ENCODE measurements around the gene SLX4IP.

Gene SLX4IP

GRCh38 chr20:10666221-10667076 is 231.3 kb downstream of the SLX4IP start:
- DNase-seq (ENCODE audit: low read depth): no peak

DNA sequence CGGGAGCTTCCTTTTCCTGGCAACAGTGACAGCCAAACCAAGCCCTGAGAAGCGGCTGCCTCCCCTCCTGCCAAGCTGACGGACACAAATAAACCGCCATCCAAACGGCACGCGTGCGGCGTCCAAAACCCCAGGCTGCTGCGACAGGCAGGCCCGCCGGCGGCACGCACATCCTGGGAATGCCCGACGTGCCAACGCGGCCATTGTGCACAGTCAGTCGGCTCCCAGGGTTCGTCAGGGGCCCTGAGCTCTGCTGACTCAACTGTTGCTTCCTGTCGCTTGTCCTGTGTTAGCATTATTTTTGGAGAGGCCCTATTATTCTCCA is 231.9 kb downstream of the SLX4IP start:
- DNase-seq (ENCODE audit: low read depth): no peak

DNA sequence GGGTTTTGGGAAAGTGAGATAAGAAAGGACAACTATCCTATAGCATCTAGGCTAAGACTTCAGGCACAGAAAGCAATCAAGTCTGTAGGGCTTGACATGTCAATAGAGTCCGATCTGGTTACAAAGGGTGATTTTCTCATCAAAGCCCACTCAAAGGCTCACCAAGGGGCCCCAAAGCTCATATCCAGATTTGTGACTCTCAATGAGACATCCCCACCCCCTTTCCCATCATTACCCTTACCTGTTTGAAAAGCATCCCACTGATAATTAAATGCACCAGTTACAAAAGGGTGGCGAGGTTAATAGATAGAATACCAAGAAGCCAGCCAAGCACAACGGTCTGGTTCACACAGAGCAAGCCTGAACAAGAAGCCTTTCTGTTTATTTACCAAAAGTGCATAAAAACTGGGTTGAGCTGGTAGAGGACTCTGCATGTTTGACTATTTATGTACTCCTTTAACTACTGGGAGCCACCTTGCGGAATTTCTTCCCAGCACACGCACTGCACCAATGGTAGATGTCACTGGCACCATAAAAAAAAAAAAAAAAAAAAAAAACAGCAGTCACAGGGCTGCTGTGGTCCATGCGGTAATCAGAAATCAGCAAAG is 232.6 kb downstream of the SLX4IP start:
- DNase-seq (ENCODE audit: low read depth): no peak

- DNase-seq (ENCODE audit: low read depth): no peak
These were observed 233.7 kb downstream of the SLX4IP start for GRCh38 chr20:10668677-10669368.

DNA sequence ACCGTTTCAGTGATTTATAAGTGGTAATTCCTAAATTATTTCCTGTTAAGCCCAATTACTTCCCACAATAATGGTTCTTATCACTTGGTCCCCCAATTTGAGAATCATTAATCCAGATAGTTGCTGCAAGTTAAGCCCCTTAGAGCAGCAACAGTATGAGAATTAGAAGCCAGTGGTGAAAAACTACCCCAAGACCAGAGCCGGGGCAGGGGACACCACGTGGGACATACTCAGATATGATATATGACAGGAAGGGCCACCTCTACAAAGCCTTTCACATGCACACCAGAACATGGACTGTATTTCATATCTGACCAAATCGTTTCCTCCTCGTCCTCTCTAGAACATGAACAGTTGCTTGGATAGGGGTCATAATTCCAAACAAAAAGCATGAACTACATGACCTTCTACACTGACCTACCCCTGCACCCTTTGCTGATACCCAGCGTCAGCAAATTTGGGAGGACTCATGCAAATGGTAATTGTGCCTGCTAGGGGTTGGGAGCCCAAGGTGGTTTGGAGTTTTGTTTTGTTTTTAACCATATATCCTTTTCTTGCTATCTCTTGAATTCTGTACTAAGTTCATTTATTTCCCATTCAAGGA is 234.8 kb downstream of the SLX4IP start:
- DNase-seq (ENCODE audit: low read depth): no peak

DNA sequence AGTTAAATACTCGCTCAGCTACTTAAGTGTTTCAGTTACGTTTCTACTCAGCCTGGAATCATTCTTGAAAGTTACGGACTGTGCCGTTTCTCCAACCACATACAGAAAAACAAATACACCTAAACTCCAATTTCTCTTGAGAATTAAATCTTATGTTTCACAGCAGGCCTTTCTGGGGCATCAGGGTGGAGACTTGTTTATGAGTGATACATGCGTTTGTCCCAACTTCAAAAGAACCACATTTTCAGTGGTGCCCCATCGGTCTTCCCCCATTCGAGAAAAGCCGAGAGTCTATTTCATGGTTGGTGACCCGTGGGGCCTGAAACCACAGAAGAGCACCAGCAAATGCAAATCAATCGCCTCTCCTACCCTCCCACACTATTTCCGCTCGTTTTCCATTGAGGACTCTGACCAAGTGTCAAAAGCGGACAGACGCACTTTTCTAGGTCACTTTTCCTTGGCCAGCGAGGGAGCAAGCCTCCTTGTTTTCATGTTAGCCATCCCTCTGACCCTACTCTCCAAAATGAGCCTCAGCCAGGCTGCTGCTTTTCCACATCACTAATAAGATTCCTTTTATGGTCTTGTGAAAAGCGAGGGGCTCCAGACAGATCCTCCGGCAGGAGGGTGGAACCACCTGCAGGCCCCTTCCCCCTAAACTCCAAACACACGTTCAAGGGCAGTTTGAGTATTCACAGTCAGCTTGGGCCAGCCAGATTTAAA is 235.6 kb downstream of the SLX4IP start:
- no peak for DNase-seq (ENCODE audit: low read depth)

DNA sequence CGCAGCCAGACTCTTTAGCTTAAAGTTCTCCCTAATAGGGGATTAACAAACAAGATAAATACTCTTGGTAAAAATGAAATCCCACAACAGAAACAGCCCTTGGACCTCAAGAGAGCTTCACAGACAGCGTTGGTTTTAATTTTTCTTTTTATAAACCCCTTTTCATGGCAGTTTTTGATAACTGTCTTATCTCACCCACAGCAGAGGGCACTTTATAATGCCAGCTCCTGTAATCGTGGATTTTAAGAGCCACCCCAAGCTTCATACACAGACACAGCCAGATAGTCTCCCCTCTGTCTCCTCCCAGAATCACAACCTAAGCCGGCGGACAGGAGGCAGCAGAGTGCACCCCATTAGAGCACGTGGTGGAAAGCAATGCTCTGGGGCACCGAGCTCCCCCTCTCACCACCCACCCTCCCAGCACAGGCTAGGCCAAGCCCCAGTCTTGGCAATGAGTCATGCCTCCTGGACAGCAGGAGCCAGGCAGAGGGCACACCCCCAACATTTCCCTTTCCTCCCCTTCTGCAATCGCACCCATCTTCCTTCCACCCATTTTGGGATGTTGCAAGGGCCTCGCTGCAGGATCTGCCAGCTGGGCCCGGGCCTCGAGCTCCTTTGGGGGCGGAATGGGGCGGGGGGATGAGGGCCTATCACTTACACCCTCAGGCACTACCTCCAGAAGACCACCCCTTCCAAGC is 236.3 kb downstream of the SLX4IP start:
- DNase-seq (ENCODE audit: low read depth): peak; percentile 88

DNA sequence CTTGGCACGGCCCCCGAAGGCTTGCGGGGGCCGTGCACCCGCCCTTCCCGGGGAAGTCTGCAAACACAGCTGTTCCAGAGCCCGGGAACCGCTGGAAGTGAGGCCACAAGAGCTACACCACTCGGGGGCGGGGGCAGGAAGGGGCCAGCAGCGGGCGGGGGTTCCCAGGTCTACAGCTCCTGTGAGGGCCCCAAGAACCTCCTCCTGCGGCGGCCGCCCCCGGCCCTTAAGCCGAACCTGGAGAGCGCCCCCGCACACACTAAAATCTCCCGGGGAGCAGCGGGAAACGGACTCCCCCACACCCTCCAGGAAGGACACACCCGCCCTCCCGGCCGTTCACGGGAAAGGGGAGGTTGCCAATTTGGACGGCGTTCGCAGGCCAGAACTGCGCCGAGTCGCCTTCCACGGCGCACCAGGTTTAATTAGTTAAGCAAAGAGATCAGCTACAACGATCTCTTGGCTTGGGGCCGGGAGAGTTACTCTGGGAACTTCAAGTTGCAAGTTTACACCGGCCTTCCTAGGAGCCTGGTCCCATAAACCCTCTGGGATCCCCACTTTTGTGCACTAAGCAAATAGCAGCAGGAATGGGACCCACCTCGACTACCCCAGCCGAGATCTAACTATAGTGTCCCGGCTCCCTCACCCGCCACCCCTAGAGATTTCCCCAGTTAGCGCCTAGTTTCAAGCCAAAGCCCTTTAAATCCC is 237.0 kb downstream of the SLX4IP start:
- no peak for DNase-seq (ENCODE audit: low read depth)

GRCh38 chr20:10672624-10673127 is 237.6 kb downstream of the SLX4IP start:
- DNase-seq (ENCODE audit: low read depth): no peak

DNA sequence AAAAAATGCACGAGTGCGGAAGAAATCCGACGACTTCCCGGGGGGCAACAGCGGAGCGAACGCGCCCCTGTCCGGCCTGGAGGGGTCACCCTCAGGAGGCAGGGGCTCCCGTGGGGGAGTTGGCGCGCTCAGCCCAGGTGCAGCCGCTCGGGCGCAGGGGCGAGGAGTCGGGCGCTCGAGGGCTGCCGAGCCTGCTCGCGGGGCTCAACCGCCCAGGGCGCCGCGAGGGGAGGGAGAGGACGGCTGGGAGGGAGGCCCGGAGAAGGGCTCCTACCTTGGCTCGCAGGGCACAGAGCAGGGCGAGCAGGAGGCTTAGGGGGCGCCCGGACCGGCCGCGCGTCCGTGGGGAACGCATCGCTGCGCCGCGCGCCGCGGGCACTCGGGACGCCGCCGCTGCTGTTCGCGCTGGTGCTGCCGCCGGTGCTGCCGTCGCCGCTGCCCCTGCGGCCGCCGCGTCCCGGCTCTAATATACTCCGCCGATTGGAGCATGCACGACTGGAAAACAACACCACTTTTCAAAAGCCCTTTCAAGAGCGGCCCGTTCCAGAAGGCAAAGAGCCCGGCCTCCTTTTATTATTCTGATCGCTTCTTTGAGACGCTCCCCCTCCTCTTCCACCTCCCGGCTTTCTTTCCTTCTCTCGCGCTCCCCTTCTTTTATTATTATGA is 238.2 kb downstream of the SLX4IP start:
- no peak for DNase-seq (ENCODE audit: low read depth)

- peak; percentile 88 for DNase-seq (ENCODE audit: low read depth)
These were observed 239.0 kb downstream of the SLX4IP start, which contains the start of gene JAG1 for GRCh38 chr20:10673842-10674683. TSS of gene JAG1 (minus strand) at chr20:10673999. CDS start at chr20:10673530, 469 bp downstream.

GRCh38 chr20:10674684-10675449 is 239.8 kb downstream of the SLX4IP start:
- DNase-seq (ENCODE audit: low read depth): peak; percentile 59

DNA sequence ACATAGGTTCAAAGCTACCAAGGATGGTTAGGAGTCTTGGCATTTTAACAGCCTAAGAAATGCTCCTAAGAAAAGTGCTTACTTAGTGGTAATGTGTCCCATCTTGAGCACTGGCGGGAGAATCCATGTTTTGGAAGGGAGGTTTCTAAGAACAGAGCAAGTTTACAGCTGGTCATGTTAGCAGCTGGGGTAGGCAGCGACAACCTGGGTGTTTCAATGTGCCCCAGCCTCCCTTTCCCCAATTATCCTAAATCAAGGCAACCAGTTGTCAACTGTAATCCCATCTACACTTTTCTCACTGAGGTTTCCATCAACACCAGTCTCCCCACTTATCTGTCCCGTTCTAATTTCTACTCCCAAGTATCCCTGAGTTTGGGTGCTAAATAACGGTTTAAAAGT is 240.3 kb downstream of the SLX4IP start:
- DNase-seq (ENCODE audit: low read depth): no peak

DNA sequence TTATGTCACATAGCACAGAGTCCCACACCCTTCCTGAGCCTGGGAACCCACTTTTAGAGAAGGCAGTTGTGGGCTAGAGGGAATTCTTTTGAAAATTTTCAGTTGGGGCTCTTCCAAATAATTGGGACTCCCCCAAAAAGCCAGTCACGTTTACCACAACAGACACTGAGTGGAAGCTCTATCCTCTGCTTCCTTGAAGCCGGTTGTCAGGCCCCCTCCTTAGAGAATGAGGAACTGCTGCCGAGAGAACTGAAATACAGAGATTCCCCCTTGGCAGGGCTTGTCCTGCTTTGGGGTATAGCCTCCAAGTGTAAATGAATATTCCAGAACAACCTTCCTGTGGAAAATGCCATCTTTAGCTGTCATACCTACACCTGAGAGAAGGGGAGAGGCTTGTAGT is 241.4 kb downstream of the SLX4IP start:
- no peak for DNase-seq (ENCODE audit: low read depth)
